Measurements from ENCODE around the gene WWOX. TPM values are rescaled to one million over a fixed set of nuclear protein-coding genes. Genes with fewer than 3 reads are reported as not detected.

The WWOX gene
- polyA plus RNA-seq, 2 of the 4 experiments (the other 2 are of a cell fraction): 16.0 to 17.2 TPM

DNA sequence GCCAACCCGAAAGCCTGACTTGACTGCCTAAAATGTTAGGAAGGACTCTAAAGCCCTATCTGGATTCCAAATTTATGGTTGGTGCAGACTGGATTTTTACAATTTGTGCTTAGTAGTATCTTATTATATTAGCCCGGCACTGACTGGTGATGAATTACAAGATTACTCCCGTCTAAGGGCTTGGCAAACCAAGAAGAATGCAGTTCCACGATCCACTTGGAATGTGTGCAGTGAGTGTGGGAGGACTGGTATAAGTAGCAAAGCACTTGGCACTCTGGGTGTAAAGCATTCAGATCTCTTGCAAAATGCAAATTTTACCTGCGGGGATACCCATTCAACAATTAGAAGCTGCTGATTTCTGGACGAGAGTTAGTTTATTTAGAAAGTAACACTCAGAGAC lies 961.7 kb downstream of the WWOX start:
- ATAC-seq (no peak), FAIRE-seq (no peak), DNase-seq (ENCODE audit: low read depth in 1 of 2, low spot score in 1 of 2) (no peak)
- Histone ChIP-seq H3K27ac (no peak overlapping the region), H3K4me1 (no peaks in the 10 kb centered on the region), H3K4me3 (no peak overlapping the region), H3K9me3 (no peaks in the 10 kb centered on the region), H3K4me2 (no peak overlapping the region)
- no peak for TF ChIP-seq PBX3 (IDR thresholded peaks at IDR 0.05)
- 13% methylated on average over 6 of the region's 6 CpGs for WGBS (ENCODE audit: missing lambda C conversion rate)
- POLR2A ChIA-PET: no interaction called here
- CTCF ChIA-PET: no interaction called here

DNA sequence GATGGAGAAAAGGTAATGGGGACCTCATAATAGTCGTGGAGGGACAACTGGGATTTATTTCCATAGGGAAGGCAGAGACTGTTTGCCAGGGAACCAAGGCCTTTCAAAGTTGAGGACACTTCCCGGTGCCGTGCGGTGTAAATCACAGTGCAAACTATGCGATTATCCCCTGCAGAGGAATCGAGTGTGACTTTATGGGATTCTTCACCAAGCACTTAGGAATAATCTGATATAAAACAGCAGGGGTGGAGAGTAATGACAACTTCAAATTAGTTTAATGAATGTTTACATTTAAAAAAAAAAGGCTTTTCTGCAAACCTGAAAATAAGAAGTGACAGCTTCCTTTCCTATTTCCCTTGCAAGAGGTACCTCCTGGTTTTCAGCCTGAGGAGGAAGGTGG lies 962.9 kb downstream of the WWOX start:
- no peak for TF ChIP-seq PBX3 (IDR thresholded peaks at IDR 0.05)
- no peak for TF ChIP-seq USF2 (IDR thresholded peaks at IDR 0.05)
- no peak for TF ChIP-seq EHMT2 (IDR thresholded peaks at IDR 0.05; ENCODE audit: low read depth)
- TF ChIP-seq HOXB5 (CRISPR knock-in tag; IDR thresholded peaks at IDR 0.05): no peak
- TF ChIP-seq EP300 (IDR thresholded peaks at IDR 0.05): no peak
- TF ChIP-seq, protein P1, sequence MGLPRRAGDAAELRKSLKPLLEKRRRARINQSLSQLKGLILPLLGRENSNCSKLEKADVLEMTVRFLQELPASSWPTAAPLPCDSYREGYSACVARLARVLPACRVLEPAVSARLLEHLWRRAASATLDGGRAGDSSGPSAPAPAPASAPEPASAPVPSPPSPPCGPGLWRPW (IDR thresholded peaks at IDR 0.05): no peak
- no peak for TF ChIP-seq CTCF (IDR thresholded peaks at IDR 0.05)
- TF ChIP-seq HOXB13 (CRISPR knock-in tag; IDR thresholded peaks at IDR 0.05; ENCODE audit: low read depth): no peak
- no peak for TF ChIP-seq RNF2 (IDR thresholded peaks at IDR 0.05; ENCODE audit: borderline replicate concordance, low read depth)
- no peak for TF ChIP-seq FOSL2 (IDR thresholded peaks at IDR 0.05)
- TF ChIP-seq FOSL2 (CRISPR knock-in tag; IDR thresholded peaks at IDR 0.05): no peak
- no peak for TF ChIP-seq SMC3 (IDR thresholded peaks at IDR 0.05)
- no peak for TF ChIP-seq ESRRA (IDR thresholded peaks at IDR 0.05; ENCODE audit: borderline replicate concordance, low read length)
- TF ChIP-seq, protein P2, sequence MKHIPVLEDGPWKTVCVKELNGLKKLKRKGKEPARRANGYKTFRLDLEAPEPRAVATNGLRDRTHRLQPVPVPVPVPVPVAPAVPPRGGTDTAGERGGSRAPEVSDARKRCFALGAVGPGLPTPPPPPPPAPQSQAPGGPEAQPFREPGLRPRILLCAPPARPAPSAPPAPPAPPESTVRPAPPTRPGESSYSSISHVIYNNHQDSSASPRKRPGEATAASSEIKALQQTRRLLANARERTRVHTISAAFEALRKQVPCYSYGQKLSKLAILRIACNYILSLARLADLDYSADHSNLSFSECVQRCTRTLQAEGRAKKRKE (CRISPR knock-in tag; IDR thresholded peaks at IDR 0.05; ENCODE audit: low read depth): no peak
- ChIA-PET CTCF (interaction anchor here (0.8 kb wide), 1 partner anchor 200 kb away, joined by 3 read pairs; no protein-coding TSS in a partner anchor), POLR2A (no interaction called here)
- Histone ChIP-seq H3K9me3 (no peaks in the 10 kb centered on the region), H3K4me3 (no peak overlapping the region), H3K27ac (no peak overlapping the region), H3K4me1 (no peaks in the 10 kb centered on the region), H3K4me2 (no peak overlapping the region)
- FAIRE-seq (no peak), ATAC-seq (no peak), DNase-seq (ENCODE audit: low read depth in 1 of 2, low spot score in 1 of 2) (no peak)
- WGBS (ENCODE audit: missing lambda C conversion rate): 56% methylated on average over 6 of the region's 6 CpGs

GRCh38 chr16:79062821-79063220 lies 963.4 kb downstream of the WWOX start:
- CTCF ChIA-PET: interaction anchor here (0.8 kb wide), 1 partner anchor 199 kb away, joined by 3 read pairs; no protein-coding TSS in a partner anchor
- TF ChIP-seq HMGXB4 (CRISPR knock-in tag; IDR thresholded peaks at IDR 0.05; ENCODE audit: borderline replicate concordance) (no peak), RAD21 (conservative IDR thresholded peaks at IDR 0.05 in 1 of 2, IDR thresholded peaks at IDR 0.05 in 1 of 2) (no peak)
- no peak for ATAC-seq

More at GRCh38 chr16:79062821-79063220, 963.4 kb downstream of the WWOX start:
- no peak for FAIRE-seq
- DNase-seq (ENCODE audit: low read depth in 1 of 2, low spot score in 1 of 2): no peak
- POLR2A ChIA-PET: no interaction called here
- Histone ChIP-seq H3K9me3 (no peaks in the 10 kb centered on the region), H3K4me2 (no peak overlapping the region), H3K27ac (no peak overlapping the region), H3K4me3 (no peak overlapping the region), H3K4me1 (no peaks in the 10 kb centered on the region)
- 50% methylated on average over 6 of the region's 6 CpGs for WGBS (ENCODE audit: missing lambda C conversion rate)
